HG03064 (cell line): ENCODE measurements around the gene DRD4.
"Not testable (repeated sequence)": the region's sequence is repeated elsewhere in the genome, so short reads cannot be mapped to it uniquely, and the experiment has no call there.

Experiments used
- ATAC-seq: cut with Tn5 transposase; IDR thresholded peaks from one replicate; pipeline ENCODE4 v1.9.1; 2021; ENCODE audit warnings: low read depth; ENCODE audit not compliant: unreplicated experiment

The DRD4 gene

GRCh38 chr11:665704-666281, 28.7 kb downstream of the DRD4 start:
- ATAC-seq: no peak

- ATAC-seq: no peak
These were observed 36.8 kb downstream of the DRD4 start for GRCh38 chr11:673866-674265.

- ATAC-seq: no peak
These were observed 37.3 kb downstream of the DRD4 start for GRCh38 chr11:674406-674805.

GRCh38 chr11:678297-678696, 41.2 kb downstream of the DRD4 start:
- ATAC-seq: no peak

- ATAC-seq: no peak
These were observed 42.5 kb downstream of the DRD4 start for GRCh38 chr11:679271-680207.

- ATAC-seq: no peak
These were observed 43.4 kb downstream of the DRD4 start for GRCh38 chr11:680476-680875.

- ATAC-seq: no peak
These were observed 43.9 kb downstream of the DRD4 start for GRCh38 chr11:680970-681369.

- no peak for ATAC-seq
These were observed 49.6 kb downstream of the DRD4 start for GRCh38 chr11:686451-687243.

- no peak for ATAC-seq
These were observed 50.7 kb downstream of the DRD4 start for GRCh38 chr11:687751-688150.

- no peak for ATAC-seq
These were observed 51.6 kb downstream of the DRD4 start for GRCh38 chr11:688681-689080.

- ATAC-seq: no peak
These were observed 52.6 kb downstream of the DRD4 start for GRCh38 chr11:689625-690024.

GRCh38 chr11:690244-690643, 53.2 kb downstream of the DRD4 start:
- not testable (repeated sequence) for ATAC-seq
